HG02981 (cell line): ENCODE results near the gene IVD.

ENCODE experiments used
- ATAC-seq: cut with Tn5 transposase; IDR thresholded peaks from one replicate; pipeline ENCODE4 v1.9.1; 2021; ENCODE audit warnings: mild to moderate bottlenecking, moderate library complexity; ENCODE audit not compliant: unreplicated experiment

Gene IVD

GRCh38 chr15:40405501-40406381 is at the start of gene IVD:
Gene IVD, plus strand, starts transcription at chr15:40405795. Its CDS starts 33 bp downstream, at chr15:40405828.
- ATAC-seq: peak; percentile 89

- no peak for ATAC-seq
These were observed 49.5 kb upstream of the IVD start for GRCh38 chr15:40355976-40356585.

GRCh38 chr15:40357246-40357645 is 48.3 kb upstream of the IVD start:
- no peak for ATAC-seq

GRCh38 chr15:40357723-40358470 is 47.7 kb upstream of the IVD start, which contains the start of gene DISP2:
Gene DISP2, plus strand, starts transcription at chr15:40358219. Its CDS starts 103 bp downstream, at chr15:40358322.
- peak; percentile 78 for ATAC-seq

- ATAC-seq: no peak
These were observed 46.9 kb upstream of the IVD start for GRCh38 chr15:40358471-40359353.

GRCh38 chr15:40360015-40360414 is 45.6 kb upstream of the IVD start:
- ATAC-seq: no peak

GRCh38 chr15:40361640-40362039 is 44.0 kb upstream of the IVD start:
- no peak for ATAC-seq

GRCh38 chr15:40363611-40364010 is 42.0 kb upstream of the IVD start:
- no peak for ATAC-seq

- no peak for ATAC-seq
These were observed 41.3 kb upstream of the IVD start for GRCh38 chr15:40364251-40364650.

GRCh38 chr15:40365016-40365415 is 40.6 kb upstream of the IVD start:
- ATAC-seq: no peak

- ATAC-seq: no peak
These were observed 39.8 kb upstream of the IVD start for GRCh38 chr15:40365624-40366456.

GRCh38 chr15:40366457-40367370 is 38.9 kb upstream of the IVD start:
- no peak for ATAC-seq

- ATAC-seq: no peak
These were observed 38.3 kb upstream of the IVD start for GRCh38 chr15:40367371-40367685.

- ATAC-seq: peak; percentile 89
These were observed 37.6 kb upstream of the IVD start for GRCh38 chr15:40367686-40368611.

- ATAC-seq: no peak
These were observed 36.7 kb upstream of the IVD start for GRCh38 chr15:40368719-40369473.

- no peak for ATAC-seq
These were observed 36.1 kb upstream of the IVD start for GRCh38 chr15:40369474-40369869.

GRCh38 chr15:40369971-40370370 is 35.6 kb upstream of the IVD start:
- ATAC-seq: no peak
